NCI-H2196 (cell line): ENCODE measurements around the gene CCNY.
"Not testable (repeated sequence)": the region's sequence is repeated elsewhere in the genome, so short reads cannot be mapped to it uniquely, and the experiment has no call there.

Experiments
- DNase-seq: peaks from one replicate; lab custom pipeline; 2025; ENCODE audit not compliant: unreplicated experiment; lab: John Stamatoyannopoulos, UW

Gene CCNY

GRCh38 chr10:35400595-35401268, 64.4 kb downstream of the CCNY start:
- no peak for DNase-seq

DNA sequence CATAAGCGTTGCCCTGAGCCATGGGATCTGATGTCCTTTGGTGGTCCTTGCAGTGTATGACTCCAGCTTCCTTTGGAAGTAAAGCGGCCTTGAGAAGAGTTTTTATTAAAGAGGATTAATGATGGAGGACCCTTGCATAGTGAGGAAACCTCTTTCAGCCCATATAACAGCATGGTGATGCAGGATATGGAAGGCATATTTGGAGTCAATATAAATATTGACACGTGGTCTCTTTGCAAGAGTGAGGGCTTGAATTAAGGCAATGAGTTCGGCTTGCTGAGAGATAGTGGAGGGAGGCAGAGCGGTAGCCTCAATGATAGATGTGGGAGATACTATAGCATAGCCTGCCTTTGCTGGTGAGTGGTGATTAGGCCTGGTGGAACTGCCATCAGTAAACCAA, 67.2 kb downstream of the CCNY start:
- not testable (repeated sequence) for DNase-seq

DNA sequence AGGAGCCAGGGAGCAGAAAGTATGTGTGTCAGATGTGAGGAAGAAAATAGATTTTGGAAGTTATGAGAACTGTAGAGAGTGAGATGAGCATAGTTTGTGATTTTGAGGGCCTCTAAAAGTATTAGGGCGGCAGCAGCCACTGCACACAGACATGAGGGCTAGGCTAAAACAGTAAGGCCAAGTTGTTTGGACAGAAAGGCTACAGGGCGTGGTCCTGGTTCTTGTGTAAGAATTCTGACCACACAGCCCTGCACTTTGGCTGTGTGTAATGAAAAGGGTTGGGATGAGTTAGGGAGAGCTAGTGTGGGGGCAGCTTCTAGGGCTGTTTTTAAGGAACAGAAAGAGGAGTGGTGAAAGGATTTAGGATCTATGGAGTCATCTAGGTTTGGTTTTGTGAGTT, 67.8 kb downstream of the CCNY start:
- not testable (repeated sequence) for DNase-seq

DNA sequence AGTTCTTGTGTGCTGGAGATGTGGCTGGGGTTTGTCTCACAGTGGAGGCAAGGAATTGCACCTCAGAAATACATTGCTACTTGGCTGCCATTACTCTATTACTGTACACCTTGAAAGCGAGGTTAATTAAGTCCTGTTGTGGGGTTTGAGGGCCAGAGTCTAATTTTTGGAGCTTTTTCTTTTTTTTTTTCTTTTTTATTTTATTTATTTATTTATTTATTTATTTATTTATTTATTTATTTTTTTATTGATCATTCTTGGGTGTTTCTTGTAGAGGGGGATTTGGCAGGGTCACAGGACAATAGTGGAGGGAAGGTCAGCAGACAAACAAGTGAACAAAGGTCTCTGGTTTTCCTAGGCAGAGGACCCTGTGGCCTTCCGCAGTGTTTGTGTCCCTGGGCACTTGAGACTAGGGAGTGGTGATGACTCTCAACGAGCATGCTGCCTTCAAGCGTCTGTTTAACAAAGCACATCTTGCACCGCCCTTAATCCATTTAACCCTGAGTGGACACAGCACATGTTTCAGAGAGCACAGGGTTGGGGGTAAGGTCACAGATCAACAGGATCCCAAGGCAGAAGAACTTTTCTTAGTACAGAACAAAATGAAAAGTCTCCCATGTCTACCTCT, 69.8 kb downstream of the CCNY start:
- DNase-seq = not testable (repeated sequence)

- not testable (repeated sequence) for DNase-seq
Measured at GRCh38 chr10:35407696-35408095, 71.4 kb downstream of the CCNY start.

- DNase-seq = peak; percentile 43
Measured at GRCh38 chr10:35409094-35409582, 72.8 kb downstream of the CCNY start.

GRCh38 chr10:35409808-35410207, 73.5 kb downstream of the CCNY start:
- DNase-seq = no peak

DNA sequence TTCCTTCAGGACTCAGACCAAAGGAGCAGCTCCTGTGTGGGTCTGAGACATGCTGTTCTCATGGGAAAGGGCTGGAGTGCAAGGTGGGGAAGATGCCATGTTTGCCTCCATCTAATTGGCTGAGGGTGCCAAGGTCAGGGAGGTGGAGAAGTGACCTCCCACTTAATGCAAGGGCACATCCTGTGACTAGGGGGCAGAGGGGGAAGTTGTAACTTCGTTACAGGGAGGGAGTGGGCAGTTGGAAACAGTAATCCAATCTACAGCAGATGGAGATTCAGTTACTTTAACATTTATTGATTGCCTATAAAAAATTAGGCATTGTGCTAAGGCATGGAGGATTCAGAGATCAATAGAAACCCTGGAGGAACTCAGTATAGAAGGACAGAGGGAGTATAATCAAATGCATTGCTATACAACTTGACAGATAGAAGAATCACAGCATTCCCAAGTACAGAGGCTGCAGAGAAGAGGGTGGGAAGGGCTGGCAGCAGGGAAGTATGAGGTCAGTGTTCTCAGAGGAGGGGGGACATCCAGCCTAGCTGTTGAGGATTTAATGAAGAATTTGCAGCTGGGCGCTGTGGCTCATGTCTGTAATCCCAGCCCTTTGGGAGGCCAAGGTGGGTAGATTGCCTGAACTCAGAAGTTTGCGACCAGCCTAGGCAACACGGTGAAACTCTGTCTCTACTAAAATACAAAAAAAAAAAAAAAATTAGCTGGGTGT, 75.9 kb downstream of the CCNY start:
- DNase-seq = no peak

DNA sequence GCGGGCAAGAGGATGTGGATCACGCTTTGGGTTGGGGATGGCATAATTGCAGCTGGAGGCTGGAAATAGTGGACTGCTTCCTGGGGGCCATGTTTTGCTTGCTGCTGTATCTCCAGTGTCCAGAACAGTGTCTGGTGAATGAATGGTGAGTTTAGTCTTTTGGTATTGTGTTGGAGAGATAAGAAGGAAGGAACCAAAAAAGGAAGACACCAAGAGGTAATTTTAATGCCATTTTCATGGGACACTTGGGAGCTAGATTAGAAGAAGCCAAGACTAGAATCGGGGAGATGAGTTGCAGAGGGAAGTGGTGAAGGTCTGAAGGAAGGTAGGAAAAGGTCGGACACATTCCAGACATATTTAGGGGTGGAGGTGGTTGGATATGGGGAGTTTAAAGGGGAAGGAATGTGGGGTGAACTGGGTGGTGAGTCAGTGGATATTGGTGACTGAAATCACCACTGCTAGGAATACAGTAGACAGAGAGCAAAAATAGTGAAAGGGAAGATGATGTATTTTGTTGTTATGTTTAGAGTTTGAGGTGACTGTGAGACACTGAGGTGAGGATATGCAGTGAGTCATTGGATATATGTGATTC, 76.7 kb downstream of the CCNY start:
- no peak for DNase-seq

GRCh38 chr10:35413985-35414861, 77.9 kb downstream of the CCNY start:
- DNase-seq = no peak

- DNase-seq = no peak
Measured at GRCh38 chr10:35415505-35415904, 79.2 kb downstream of the CCNY start.

DNA sequence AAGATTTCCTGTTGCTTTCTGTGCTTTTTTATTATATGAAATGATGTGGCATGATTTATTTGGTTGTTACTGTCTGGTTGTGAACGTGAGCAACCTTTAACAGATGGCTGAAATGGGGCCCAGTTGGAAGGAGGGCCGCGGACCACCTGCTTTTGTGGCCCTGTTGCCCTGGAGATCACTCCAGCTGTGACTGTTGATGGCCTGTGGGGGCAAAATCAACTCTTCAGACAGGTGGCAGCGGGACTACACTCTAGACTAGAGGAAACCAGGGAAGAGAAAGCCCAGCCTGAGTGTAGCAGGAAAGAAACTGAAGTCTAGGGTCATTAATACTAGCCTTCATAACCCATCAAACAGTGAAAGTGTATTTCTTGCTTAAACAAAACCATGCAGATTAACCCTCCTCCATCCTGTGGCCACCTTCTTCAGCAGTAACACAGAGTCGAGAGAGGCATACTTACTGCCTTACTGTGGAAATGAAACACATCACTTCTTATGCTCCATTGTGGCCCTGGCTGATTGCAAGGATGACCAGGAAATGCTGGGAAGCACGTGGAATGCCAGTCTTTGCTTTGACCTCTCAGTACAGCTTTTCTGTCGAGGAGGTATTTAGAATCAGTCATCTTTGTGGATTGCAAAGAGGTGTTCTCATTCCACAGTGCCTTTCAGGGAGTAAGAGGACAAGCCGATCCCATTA, 80.5 kb downstream of the CCNY start:
- DNase-seq = no peak

DNA sequence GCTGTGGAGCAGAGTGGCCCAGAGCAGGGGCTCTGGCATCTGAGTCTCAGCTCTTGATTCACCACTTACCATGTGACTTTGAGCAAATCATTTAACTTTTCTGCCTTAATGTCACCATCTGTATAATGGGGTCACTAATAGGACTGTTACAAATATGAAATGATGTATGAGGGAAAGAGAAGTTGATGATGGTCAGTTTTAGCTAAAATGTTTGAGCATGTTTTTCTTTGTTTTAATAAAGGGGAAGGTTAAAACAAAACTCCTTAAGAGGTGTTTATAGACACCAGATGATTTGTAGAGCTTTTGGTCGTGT, 81.0 kb downstream of the CCNY start:
- no peak for DNase-seq

DNA sequence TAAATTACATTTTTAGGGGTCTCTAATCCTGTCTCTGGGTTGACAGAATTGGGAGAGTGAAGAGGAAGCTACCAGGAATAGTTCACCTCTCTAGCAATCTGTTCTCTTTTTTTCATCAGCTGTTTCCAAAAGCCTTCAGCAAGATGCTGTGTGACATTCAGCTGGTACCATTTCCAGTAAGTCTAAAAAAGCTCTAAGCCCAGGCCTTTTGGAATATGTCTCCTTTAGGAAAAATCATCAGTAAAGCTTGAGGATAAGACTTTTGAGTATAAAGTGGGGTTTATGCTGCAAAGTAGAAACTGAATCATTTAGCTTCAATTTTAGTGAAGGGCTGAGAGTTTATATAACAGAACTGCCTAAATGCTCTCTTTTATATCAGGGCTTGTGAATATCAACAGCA, 81.5 kb downstream of the CCNY start:
- DNase-seq = no peak

- not testable (repeated sequence) for DNase-seq
Measured at GRCh38 chr10:35418580-35418979, 82.3 kb downstream of the CCNY start.

DNA sequence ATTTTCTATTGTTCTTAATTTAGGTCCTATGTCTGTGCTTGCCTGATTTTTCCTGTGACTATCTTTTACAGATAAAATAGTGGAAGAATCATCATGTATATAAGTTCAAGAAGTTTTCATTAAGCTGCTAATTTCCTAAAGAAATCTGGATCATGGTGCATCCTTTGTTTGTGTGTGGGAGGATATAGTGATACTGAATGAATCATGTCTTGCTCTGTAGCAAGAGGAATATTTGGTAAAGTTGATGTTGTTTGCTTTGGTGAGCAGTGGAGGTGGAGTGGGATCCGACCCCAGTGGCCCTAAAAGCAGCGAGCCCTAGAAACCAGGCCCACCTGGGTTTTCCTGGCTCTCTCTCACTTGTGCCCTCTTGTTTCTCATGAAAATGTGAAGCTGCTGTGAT, 83.7 kb downstream of the CCNY start:
- DNase-seq = no peak

GRCh38 chr10:35420827-35421552, 84.7 kb downstream of the CCNY start:
- DNase-seq = no peak

DNA sequence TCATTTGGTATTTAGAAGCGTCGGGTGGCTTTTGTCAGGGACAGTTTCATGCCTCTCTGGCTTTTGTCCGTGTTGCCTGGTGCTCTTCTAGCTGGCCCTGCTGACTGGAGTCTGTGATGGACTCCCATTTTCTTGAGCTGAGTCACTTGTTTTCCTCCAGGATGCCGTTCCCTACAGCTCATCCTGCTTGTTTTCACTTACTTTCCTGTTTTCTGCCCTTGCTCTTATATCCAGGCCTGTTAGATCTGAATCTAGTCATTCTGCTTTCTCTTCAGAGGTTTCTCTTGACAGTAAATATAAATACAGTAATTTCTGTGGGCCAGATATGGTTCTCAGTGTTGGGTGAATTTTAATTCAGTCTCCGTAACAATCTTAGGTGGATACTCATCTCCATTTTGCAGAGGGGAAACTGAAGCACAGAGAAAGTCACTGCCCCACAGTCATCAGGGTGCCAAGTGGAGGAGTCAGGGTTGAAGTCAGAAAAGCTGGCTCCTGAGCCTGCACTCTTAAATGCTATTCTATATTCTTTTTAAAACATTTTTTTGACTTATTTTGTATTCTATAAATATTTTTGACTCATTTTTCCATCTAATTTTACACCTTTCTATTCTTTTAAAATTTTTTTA, 85.4 kb downstream of the CCNY start:
- DNase-seq = no peak

DNA sequence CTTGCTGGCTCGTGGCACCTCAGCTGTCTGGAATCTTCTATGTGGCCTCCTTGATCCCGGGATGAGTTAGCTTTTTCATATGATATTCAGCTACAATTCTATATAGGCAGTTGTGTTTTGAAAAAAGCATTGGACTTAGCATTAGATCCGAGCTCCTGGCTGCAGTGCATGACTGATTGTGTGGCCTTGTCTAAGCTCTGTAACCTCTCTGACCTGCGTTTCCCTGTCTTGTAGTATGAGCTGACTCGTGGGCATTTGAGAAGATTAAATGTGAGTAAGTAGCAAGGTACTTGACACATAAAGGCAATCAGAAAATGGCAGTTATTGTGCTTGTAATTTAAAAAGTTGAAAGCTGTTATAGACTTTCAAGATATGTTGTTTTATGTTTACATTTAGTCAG, 85.9 kb downstream of the CCNY start:
- no peak for DNase-seq
